DLD1 (cell line): Measurements from ENCODE around the gene ZNF770.
"Not testable (repeated sequence)": the region's sequence is repeated elsewhere in the genome, so short reads cannot be mapped to it uniquely, and the experiment has no call there.

ENCODE experiments used
- in situ Hi-C: cut with HindIII; loops from 2 replicates; pipeline ENCODE4 v1.10.0; 2017; ENCODE audit warnings: low sequenced_read_pairs

The ZNF770 gene

GRCh38 chr15:34976073-34976472 lies 12.0 kb downstream of the ZNF770 start:
- in situ Hi-C loops, result no loop called here

- in situ Hi-C loops, result no loop called here
These were observed 14.6 kb downstream of the ZNF770 start for GRCh38 chr15:34973512-34973911.

GRCh38 chr15:34970098-34970643 lies 17.9 kb downstream of the ZNF770 start:
- in situ Hi-C loops, result not testable (repeated sequence)

- in situ Hi-C loops, result no loop called here
These were observed 18.6 kb downstream of the ZNF770 start, which contains the start of gene AQR for GRCh38 chr15:34969340-34970097. Gene AQR (minus strand): TSS chr15:34969742. CDS start chr15:34969613, 129 bp downstream.

- in situ Hi-C loops, result no loop called here
These were observed 23.8 kb downstream of the ZNF770 start for GRCh38 chr15:34964277-34964676.

GRCh38 chr15:34953851-34954250 lies 34.2 kb downstream of the ZNF770 start:
- in situ Hi-C loops, result no loop called here

- in situ Hi-C loops, result no loop called here
These were observed 35.6 kb downstream of the ZNF770 start for GRCh38 chr15:34952481-34952880.

- in situ Hi-C loops, result no loop called here
These were observed 36.1 kb downstream of the ZNF770 start for GRCh38 chr15:34951993-34952392.

- in situ Hi-C loops, result no loop called here
These were observed 43.2 kb downstream of the ZNF770 start for GRCh38 chr15:34944936-34945335.

- in situ Hi-C loops, result no loop called here
These were observed 44.4 kb downstream of the ZNF770 start for GRCh38 chr15:34943711-34944110.

- in situ Hi-C loops, result not testable (repeated sequence)
These were observed 44.8 kb downstream of the ZNF770 start for GRCh38 chr15:34943264-34943663.

- in situ Hi-C loops, result no loop called here
These were observed 45.7 kb downstream of the ZNF770 start for GRCh38 chr15:34942363-34942762.

GRCh38 chr15:34941831-34942230 lies 46.3 kb downstream of the ZNF770 start:
- in situ Hi-C loops, result no loop called here

- in situ Hi-C loops, result no loop called here
These were observed 46.8 kb downstream of the ZNF770 start for GRCh38 chr15:34941185-34941698.

- in situ Hi-C loops, result no loop called here
These were observed 54.6 kb downstream of the ZNF770 start for GRCh38 chr15:34933432-34933975.

GRCh38 chr15:34928349-34928748 lies 59.7 kb downstream of the ZNF770 start:
- in situ Hi-C loops, result not testable (repeated sequence)
